HG03159 (cell line): Measurements from ENCODE around the gene NAT10.
"Not testable (repeated sequence)": the region's sequence is repeated elsewhere in the genome, so short reads cannot be mapped to it uniquely, and the experiment has no call there.

Experiments used
- ATAC-seq: cut with Tn5 transposase; IDR thresholded peaks from one replicate; pipeline ENCODE4 v1.9.1; 2021; ENCODE audit warnings: mild to moderate bottlenecking, moderate library complexity; ENCODE audit not compliant: unreplicated experiment

The NAT10 gene

DNA sequence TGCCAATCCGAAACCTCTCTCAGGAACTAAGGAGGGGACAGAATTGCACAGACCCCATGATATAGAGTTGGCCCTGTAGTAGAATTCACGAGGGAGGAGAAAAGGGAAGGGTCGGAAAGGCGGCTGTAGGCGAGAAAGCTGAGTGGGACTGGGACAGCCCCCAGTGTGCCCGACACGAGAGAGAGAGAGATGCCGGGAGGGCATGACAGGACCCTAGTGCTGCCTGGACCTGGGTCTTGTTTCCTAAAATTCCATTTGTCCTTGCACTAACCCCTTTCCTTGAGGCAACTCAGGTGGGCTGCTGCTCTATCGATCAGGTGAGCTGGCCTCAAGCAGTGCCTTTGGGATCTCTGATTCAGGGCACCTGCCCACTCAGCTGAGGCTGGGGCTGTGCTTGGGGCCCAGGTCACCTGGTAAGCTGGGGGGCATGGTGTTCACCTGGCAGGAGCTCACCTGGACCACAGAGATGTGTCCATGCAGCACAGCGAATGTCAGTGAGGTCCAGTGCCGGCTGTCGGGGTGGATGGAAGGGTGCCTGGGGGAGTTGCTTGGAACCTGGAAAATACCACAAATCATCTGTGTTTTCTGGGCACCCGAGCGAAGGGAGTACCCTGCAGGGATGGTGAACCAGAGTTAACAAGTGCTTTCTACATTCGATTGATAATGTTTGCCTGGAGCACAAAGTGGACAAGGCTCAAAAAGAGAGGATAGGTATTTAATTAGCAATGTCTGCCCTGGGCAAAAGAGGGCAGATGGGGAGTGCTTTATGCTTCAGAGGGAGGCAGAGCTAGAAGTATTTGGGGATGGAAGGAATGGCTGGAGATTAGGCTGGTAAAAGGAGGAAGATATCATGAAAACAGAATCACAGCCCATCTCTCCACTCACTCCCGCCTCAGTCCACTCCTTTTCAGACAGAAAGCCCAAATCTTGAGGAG lies 61.6 kb downstream of the NAT10 start:
- ATAC-seq: no peak

DNA sequence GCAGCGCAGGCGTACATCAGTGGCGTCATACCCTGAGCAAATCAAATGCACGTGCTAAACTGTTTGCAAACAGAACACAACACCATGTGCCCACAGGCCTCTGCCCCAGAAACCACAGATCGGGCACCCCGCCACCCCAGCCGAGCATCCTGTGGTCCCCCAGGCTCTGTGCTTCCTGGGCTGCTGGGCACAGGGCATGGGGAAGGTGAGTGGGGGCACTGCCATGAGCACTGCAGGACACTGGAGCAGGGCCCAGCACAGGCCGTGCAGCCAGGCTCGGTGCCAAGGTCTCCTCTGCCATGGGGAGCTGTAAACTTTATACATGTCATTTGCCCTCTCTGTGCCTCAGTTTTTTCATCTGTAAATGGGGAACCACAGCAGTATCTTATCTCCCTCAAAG lies 62.5 kb downstream of the NAT10 start:
- no peak for ATAC-seq

DNA sequence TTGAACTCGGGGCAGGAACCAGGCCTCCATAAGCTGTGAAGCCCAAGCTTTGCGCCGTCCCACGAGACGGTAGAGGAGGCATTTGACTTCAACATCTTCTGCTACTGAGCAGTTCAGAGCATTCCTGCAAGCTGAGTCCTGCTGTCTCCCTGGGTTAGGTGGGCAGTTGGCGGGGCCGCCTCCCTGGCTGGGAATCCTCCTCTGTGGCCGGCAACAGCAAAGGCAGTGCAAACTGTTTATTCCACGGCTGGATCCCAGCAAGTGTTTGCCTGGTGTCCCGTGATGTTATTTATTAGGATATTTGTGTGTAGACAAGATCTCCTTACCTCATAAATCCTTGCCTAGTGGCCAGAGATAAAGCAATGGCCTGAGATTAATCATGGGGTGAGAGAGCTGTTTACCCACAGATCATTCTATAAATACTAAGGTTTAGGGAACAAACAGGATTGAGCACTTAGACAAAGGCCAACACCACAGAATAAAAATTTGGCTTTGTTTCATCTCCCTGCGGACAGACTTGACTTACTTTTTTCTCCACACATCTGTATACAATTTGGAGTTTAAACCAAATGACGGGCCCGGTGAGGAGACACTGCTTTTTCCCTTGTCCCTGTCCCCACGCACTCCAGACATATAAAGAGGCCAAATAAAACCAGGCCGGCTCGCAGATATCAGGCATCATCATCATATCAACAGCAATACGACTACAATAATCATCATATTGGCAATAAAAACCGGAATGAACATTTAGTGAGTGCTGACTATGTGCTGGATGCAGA lies 63.4 kb downstream of the NAT10 start:
- no peak for ATAC-seq

DNA sequence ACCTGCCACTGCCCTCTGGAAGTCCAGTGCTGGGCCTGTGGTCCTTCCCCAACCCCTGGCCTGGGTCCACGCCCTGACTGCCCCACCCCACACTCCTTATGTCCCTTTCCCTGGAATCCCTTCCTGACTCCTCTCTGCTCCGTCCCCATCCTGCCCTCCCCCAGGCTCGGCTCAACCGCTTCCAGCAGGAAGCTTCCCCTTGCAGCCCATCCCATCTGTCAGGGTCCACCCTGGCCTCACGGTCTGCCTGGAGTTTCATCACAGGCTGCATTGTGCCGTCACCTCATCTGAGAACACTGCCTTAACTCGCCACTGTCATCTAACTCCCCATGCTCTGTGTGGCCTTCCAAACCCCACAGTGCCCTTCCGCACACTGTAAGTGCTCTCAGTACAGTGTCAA lies 64.3 kb downstream of the NAT10 start:
- ATAC-seq: no peak

DNA sequence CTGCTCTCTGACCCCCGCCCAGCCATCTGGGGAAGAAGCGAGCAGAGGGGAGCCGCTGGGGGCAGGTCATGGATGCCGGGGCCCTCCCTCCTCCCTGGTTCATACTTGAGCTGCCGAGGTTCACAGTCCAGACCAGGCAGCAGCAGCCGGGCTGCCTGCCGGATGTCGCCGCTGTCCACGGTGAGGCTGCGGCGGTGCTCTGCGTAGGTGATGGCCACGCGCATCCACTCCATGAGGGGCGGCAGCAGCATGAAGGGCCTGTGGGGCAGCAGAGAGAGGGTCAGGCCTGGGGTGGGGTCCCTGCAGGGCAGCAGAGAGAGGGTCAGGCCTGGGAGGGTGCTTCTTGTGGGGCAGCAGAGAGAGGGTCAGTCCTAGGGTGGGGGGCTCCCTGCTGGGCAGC lies 67.6 kb downstream of the NAT10 start:
- no peak for ATAC-seq

DNA sequence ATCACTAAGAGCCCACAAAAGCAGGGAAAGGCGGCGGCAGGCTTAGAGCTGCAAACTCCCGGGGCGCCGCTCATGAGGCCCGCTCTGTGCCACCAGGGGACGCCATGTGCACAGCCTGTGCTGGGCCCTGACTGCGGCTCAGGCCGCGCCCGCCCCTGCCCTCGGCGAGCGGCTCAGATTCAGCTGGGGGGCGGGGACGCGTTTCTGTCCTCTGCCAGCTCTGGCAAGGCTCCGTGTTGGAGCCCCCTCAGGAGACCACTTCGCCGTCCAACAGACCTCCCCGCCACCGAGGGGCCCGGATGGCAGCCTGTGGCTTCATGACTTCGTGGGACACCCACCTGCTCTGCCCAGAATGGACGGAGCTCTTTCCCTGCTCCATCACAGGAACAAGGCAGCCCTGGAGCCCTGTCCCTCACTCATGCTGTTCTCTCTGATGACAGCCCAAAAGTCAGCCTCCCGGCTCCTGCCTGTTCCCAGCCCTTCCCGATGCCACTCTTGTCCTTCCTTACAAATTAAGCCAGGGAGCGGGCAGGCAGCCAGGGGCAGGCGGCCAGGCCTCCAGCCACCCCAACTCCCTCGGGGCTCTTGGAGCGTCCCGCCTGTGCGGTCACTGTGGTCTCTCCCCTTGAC lies 69.1 kb downstream of the NAT10 start:
- ATAC-seq: peak; percentile 85

DNA sequence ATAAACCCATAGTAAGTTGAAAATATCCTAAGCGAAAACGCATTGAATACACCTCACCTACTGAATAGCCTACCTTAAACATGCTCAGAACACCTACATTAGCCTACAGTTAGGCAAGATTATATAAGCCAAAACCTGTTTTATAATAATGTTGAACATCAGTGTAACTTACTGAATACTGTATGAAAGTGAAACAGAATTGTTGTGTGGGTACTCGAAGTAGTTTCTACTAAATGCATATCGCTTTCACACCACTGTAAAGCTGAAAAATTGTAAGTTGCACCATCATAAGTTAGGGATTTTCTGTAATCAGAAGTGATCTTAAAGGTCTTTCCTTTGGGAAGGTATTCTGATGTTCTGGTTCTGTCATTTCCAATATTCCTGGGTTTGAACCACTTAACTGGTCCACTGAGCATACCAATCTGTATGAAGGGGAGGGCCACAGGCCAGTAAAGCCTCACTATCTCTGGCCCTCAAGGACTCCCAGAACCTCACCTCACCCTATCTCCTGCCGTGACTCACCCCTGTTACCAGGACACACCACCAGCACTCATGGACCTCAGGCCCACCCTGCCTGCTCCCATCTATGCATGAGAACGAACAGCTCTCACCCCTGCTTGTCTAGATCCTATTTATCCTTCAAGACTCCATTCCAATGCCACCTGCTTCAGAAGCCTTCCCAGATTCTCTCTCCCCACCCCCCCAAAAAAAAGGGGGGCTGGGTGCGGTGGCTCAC lies 70.0 kb downstream of the NAT10 start:
- no peak for ATAC-seq

DNA sequence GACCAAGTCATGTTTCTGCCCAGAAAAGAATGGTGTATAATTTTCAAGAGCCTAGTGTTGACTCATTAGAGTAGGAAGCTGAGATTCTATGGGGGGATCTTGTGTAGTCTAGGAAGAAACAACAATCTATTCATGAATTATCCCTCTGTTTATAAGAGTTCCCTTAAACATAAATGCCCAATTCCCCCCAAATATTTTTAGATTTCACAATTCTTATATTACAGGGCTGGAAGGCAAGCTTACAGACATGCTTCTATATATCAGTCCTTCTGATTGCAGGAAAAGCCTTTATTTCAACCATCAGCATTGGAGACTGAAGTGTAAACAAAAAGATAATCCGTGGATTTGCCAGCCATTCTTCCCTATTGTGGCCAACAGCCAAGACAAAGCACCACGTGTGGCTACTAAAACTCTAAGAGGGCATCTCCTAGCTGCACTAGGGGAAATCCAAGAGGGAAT lies 71.4 kb downstream of the NAT10 start:
- ATAC-seq: no peak

DNA sequence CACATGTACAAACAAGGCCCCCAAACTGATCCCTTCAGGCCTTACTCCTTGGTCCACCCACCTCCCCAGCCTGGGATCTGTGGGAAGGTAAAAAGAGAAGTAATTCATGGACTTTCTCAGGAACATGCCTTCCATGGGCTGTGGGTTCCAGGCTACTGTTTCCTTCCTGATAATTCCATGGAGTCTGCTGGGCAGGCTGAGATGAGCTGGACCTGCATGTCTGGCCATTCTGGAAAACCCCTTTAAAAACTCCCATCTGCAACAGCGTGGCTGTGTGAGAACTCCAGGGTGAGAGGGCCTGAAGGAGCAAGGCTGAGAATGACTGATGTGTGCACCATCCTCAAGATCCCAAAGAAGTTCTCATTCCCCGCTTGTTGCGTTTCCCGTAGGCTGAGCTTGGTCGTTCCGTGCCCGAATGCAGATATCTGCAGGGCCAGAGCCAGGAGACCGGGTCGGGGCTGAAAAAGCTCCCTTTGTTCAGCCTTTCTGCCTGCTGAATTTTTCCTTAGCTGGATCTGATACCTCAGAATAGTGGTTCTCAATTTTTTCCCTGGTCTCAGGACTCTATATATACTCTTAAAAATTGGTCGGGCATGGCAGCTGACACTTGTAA lies 72.9 kb downstream of the NAT10 start:
- ATAC-seq: no peak

DNA sequence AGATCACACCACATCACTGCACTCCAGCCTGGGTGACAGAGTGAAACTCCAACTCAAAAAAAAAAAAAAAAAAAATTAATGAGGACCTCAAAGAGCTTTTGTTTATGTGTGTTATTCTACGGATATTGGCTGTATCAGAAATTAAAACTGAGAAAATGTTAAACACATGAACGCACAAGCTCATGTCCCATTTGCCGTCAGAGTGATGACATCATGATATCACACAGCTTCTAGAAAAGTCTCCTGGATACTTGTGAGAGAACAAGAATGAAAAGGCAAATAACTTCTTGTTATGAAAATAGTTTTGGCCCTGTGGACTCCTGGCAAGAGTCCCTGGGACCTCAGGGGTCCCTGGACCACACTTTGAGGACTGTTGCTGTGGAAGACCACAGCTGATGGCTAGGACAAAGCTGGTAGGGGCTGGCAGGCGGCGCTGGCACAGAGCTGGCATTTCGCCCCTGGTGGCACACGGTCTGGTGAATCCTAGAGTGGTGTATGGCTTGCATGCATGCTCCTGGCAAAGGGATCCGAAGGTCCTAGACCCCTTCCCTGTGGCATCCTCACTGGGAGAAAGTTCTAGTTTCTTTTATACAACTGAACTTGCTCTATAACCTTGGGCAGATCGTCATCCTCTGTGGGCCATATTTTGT lies 73.7 kb downstream of the NAT10 start:
- ATAC-seq: no peak

DNA sequence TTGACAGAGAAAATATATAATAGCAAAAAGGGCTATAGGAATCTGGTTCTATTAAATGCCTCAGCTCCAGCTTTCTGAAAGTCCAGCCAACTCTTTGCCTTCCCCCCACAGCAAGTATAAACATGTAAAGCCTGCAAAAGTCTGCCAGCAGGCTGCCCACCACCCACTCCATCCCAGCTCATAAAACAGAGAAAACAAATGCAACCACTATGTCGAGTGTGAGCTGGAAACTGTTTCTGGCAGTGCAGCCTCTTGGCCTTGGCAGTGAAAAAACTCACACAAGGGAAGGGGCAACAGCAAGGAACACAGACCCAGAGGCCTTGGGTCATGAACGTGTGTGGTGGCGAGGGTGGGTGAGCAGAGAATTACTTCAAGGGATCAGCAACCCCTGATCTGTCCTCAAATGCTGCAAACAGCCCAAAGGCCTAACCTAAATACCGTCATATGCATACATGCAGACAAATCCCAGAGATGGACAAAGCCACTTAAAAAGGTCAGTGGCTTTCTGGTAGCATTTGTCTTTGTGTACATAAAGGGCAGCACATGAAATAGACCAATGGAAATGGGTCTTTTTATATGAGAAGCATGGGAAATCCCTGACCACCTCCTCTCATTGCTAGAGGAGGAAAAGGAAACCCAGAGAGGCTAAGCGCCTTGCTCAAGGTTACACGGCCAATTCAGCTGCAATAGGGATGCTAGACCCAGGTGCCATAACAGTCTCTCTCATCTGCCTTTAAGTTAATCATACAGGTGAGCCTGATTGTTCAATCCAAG lies 74.8 kb downstream of the NAT10 start:
- ATAC-seq: no peak

DNA sequence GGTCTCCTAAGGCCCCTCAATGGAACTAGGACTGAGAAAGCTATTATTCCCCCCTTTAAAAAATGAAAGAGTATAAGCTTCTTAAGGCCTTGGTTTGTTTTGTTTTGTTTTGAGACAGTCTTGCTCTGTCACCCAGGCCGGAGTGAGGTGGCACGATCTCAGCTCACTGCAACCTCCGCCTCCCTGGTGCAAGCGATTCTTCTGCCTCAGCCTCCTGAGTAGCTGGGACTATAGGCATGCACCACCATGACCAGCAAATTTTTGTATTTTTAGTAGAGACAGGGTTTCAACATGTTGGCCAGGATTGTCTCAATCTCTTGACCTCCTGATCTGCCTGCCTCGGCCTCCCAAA lies 75.4 kb downstream of the NAT10 start:
- ATAC-seq: not testable (repeated sequence)

DNA sequence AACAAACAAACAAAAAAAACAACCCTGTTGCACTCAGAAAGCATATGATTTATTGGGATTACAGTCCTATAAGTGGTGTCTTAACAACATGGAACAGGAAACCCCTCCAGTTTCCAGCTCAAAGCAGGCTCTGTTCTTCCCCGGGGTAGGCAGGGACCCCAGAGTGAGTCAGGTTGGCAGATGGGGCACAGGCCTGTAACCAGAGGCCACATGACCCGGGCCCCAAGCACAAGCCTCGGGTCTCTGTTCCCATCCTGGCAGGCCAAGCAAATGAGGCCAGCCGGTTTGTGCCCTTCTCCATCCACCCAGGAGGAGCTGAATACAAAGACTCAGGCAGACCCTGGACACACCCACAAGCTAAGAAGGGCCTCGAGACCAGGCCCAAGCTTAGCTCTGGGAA lies 75.8 kb downstream of the NAT10 start:
- no peak for ATAC-seq

DNA sequence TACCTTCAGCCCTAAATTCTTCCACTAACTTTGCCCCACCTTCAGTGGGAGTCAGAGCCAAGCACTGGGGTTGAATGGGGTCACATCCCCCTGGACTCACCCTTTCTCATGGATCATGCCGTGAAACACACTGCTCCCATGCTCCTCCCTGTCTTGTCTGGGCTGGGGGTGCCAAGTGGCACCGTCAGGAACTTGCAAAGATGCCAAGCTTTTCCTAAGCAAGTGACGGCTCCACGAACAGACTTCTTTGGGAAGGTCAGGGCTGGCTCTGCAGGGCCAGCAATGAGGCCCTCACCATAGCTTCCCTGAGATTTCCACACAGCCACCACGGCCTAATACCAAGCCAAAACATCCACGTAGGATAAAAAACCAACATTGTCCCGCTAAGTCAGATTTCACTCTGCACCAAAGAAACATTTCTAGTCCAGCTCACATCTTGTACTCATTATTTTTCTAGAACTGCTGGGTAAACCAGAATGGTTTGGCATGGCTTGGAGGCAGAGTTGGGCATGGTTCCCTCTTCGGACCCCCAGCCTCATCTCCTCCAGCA lies 76.5 kb downstream of the NAT10 start:
- no peak for ATAC-seq

DNA sequence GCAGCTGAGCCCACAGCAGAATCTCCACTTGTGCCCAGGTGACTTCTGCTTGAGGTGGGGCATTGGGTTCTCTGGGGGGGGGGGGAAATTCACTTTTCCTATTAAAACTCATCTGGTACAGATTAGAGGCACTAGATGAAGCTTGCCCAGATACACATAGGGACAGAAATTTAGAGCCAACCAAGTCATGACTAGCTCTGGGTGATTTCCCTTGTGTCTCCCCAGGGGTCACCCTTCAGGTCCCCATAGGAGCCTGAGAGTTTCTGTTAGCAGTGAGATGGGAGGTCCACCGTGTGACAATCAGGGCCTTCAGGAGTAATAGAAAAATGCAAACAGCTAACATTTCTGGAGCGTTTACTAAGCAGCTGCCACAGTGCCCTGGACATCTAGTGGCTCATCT lies 77.0 kb downstream of the NAT10 start:
- ATAC-seq: no peak

DNA sequence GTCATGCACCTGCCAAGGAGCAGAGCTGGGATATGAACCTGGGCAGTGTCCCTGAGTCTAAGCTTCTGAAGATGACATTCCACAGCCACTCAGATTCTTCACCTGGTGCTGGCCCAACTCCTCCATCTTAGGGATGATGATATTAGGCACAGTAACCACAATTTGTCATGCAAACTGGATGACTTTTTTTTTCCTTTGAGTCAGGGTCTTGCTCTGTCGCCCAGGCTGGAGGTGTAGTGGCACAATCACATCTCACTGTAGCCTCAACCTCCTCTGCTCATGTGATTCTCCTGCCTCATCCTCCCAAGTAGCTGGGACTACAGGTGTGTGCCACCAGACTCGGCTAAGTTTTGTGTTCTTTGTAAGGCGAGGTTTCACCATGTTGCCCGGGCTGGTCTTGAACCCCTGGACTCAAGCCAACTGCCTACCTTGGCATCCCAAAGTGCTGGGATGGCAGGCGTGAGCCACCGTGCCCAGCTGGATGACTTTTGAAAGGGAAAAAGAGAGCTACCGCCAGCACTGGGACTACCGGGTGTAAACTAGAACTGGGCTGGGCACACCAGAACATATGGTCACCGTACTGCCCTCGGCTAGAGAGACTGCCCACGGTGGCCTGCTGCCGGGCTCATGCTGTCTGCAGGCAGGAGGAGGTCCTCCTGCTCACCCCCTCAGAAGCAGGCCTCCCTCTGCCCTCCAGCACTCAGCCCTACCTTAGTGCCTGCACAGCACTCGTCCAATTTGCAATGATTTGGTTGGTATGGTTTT lies 77.7 kb downstream of the NAT10 start:
- ATAC-seq: no peak

DNA sequence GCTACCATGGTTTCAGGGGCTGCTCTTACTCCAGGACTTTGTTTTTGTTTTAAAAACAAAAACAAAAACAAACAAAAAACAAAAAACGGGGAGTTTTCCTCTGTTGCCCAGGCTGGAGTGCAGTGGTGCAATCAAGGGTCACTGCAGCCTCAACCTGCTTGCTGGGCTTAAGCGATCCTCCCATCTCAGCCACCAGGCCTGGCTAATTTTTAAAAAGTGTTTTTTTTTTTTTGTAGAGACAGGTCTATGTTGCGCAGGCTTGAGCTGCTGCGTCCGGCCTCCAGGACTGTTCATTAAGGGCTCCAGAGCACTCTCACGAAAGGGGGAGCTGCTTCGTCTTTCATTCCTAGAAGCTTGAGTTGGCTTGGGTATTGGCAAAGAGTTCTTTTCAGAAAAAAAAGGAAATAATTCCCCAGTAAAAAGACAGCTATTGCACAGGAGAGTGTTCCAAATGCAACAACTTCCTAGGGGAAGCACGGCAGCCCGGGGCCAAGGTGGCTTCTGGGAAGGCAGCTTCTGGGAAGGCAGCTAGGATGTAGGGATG lies 78.5 kb downstream of the NAT10 start:
- ATAC-seq: no peak

DNA sequence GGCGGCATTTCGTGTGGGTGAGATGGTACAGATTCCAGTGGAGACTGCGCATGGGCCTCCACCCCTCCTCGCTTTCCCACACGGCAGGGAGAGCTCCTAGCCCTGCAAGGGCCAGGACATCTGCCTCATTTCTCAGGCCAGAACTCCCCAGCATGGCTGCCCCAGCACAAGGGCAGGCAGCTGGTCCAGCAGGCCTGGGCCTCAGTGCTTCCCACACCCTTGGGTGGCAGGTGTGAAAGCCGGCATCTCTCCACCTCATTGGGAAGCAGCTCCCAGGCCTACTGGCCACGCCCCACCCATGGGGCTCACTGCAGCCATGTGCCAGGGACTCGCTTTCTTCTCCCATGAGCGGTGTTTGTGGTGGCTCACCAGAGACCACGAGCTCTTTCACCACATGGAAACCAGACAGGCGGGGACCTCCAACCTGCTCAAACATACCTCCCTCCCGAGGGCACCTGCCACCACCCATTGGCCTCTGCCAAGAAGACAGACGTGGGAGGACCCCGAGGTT lies 79.1 kb downstream of the NAT10 start:
- no peak for ATAC-seq
